HG02642 (cell line): ENCODE results near the gene RAB3C.
A peak's percentile ranks its signal among the peaks of the same experiment; 100 is the strongest.

Source experiments
- ATAC-seq: cut with Tn5 transposase; IDR thresholded peaks from one replicate; pipeline ENCODE4 v1.9.1; 2021; ENCODE audit warnings: mild to moderate bottlenecking; ENCODE audit not compliant: unreplicated experiment, poor library complexity

RAB3C gene

GRCh38 chr5:58717303-58718007 lies 134.6 kb downstream of the RAB3C start:
- ATAC-seq: no peak

- no peak for ATAC-seq
Observed at GRCh38 chr5:58718269-58718978, 135.5 kb downstream of the RAB3C start.

- ATAC-seq: no peak
Observed at GRCh38 chr5:58722160-58722559, 139.3 kb downstream of the RAB3C start.

GRCh38 chr5:58724992-58725391 lies 142.1 kb downstream of the RAB3C start:
- ATAC-seq: no peak

GRCh38 chr5:58731641-58732040 lies 148.8 kb downstream of the RAB3C start:
- ATAC-seq: no peak

GRCh38 chr5:58735637-58736036 lies 152.8 kb downstream of the RAB3C start:
- no peak for ATAC-seq

GRCh38 chr5:58736214-58736613 lies 153.3 kb downstream of the RAB3C start:
- ATAC-seq: no peak

- no peak for ATAC-seq
Observed at GRCh38 chr5:58737671-58738070, 154.8 kb downstream of the RAB3C start.

- ATAC-seq: no peak
Observed at GRCh38 chr5:58738336-58738735, 155.5 kb downstream of the RAB3C start.

- ATAC-seq: no peak
Observed at GRCh38 chr5:58739051-58739450, 156.2 kb downstream of the RAB3C start.

- ATAC-seq: no peak
Observed at GRCh38 chr5:58740956-58741355, 158.1 kb downstream of the RAB3C start.

GRCh38 chr5:58745350-58745749 lies 162.5 kb downstream of the RAB3C start:
- ATAC-seq: no peak

- ATAC-seq: no peak
Observed at GRCh38 chr5:58746321-58746720, 163.4 kb downstream of the RAB3C start.

- no peak for ATAC-seq
Observed at GRCh38 chr5:58750036-58750435, 167.2 kb downstream of the RAB3C start.

GRCh38 chr5:58751222-58751837 lies 168.5 kb downstream of the RAB3C start:
- ATAC-seq: no peak

- ATAC-seq: no peak
Observed at GRCh38 chr5:58752104-58752503, 169.2 kb downstream of the RAB3C start.

- ATAC-seq: no peak
Observed at GRCh38 chr5:58753446-58753845, 170.6 kb downstream of the RAB3C start.

GRCh38 chr5:58754250-58754649 lies 171.4 kb downstream of the RAB3C start:
- ATAC-seq: no peak

- no peak for ATAC-seq
Observed at GRCh38 chr5:58755397-58755796, 172.5 kb downstream of the RAB3C start.

GRCh38 chr5:58759745-58760144 lies 176.9 kb downstream of the RAB3C start:
- ATAC-seq: peak; percentile 88

- peak; percentile 7 for ATAC-seq
Observed at GRCh38 chr5:58760222-58760621, 177.3 kb downstream of the RAB3C start.
